Sigmoid colon (tissue), 7 donors: Measurements from ENCODE around the gene DNAH10. TPM values are rescaled to one million over a fixed set of nuclear protein-coding genes. Genes with fewer than 3 reads are reported as not detected.

Experiments used
- DNase-seq: peaks from one replicate; pipeline ENCODE4 v3.0.0-alpha.2; 2019
- H3K27ac ChIP-seq, 4 donors: fragments of 200-600 bp; sonication (generic); one replicate each; pipeline ENCODE4 v1.5.1; 2016 to 2019; ENCODE audit warnings: mild to moderate bottlenecking in 1 of 4
- H3K27me3 ChIP-seq, 3 donors: fragments of 200-600 bp; sonication (generic); one replicate each; pipeline ENCODE4 v1.5.1; 2019; ENCODE audit warnings: mild to moderate bottlenecking in 1 of 3
- H3K36me3 ChIP-seq, 4 donors: fragments of 200-600 bp; sonication (generic); one replicate each; pipeline ENCODE4 v1.5.1; 2016 to 2019
- H3K4me1 ChIP-seq, 4 donors: fragments of 200-600 bp; sonication (generic); one replicate each; pipeline ENCODE4 v1.5.1; 2017 to 2019
- H3K4me3 ChIP-seq, 4 donors: fragments of 200-600 bp; sonication (generic); one replicate each; pipeline ENCODE4 v1.5.1; 2017 to 2019; ENCODE audit warnings: mild to moderate bottlenecking in 2 of 4, moderate library complexity in 1 of 4
- H3K9me3 ChIP-seq, 4 donors: fragments of 200-600 bp in 3 of 4; sonication (generic) in 3 of 4; one replicate each; pipeline versions ENCODE4 v1.5.1 to v1.6.1; 2013 to 2019
- EP300 ChIP-seq, 4 donors: sonication (generic); formaldehyde crosslinking; IDR thresholded peaks; one replicate each; pipeline ENCODE4 v1.6.1; 2017; ENCODE audit warnings: antibody characterized with exemption in 4 of 4
- POLR2A ChIP-seq, 2 donors: fragments of 450-650 bp; IDR thresholded peaks; one replicate each; pipeline ENCODE4 v1.6.1; 2016; ENCODE audit warnings: antibody characterized with exemption in 2 of 2, mild to moderate bottlenecking in 2 of 2, moderate library complexity in 2 of 2
- POLR2AphosphoS5 ChIP-seq, 4 donors: sonication (generic); formaldehyde crosslinking; IDR thresholded peaks; one replicate each; pipeline ENCODE4 v1.6.1; 2017; ENCODE audit warnings: antibody characterized with exemption in 4 of 4
- WGBS, 2 donors: extraction: QIAGEN DNeasy Blood & Tissue Kit; methylation state at CpG; one replicate each; pipeline ENCODE4 v1.1.7; 2013; 5-methylcytosine and 5-hydroxymethylcytosine counted together
- intact Hi-C: fragments of 100-400 bp; cut with DNase I; formaldehyde crosslinking; loops from one replicate; pipeline ENCODE4 v1.15.1; 2023
- polyA plus RNA-seq, 3 donors: library from polyadenylated mRNA; stranded (reverse); fragments of 200-250 nt; gene quantifications; one replicate each; pipeline ENCODE4 v1.2.3, GENCODE V29; 2013
- total RNA-seq, 4 donors: library from RNA; depleted of rRNA; stranded (reverse); fragments of >200 nt; gene quantifications; one replicate each; pipeline ENCODE4 v1.1.0, GENCODE V29; 2016
- TF ChIP-seq, protein P1 (sequence below), 4 experiments: fragments of 450-650 bp in 3 of 4; fragments of 200-600 bp in 1 of 4; IDR thresholded peaks; one replicate each; pipeline ENCODE4 v1.5.1; 2016 to 2019; ENCODE audit warnings: antibody characterized with exemption in 4 of 4, mild to moderate bottlenecking in 3 of 4, moderate library complexity in 2 of 4
- donor health status: healthy with polysubstance abuse.
- donor health status: Bipolar disorder and iron deficiency.
- donor health status: healthy.

The DNAH10 gene
- total and polyA plus RNA-seq, 7 donors = under 0.01 to 0.29 (median 0.16) TPM; not detected in 4

- no peaks in the 10 kb centered on the region for H3K9me3 ChIP-seq
- no peak overlapping the region for H3K4me3 ChIP-seq
- intact Hi-C loops = no loop called here
- WGBS, 2 donors = 73 to 74% methylated on average over 8 of the region's 8 CpGs
- no peaks in the 10 kb centered on the region for H3K4me1 ChIP-seq
- peaks cover 0 to 13% (median 4%) of the 10 kb centered on the region in 3 donors for H3K27me3 ChIP-seq
- H3K27ac ChIP-seq = no peak overlapping the region
- no peaks in the 10 kb centered on the region for H3K36me3 ChIP-seq
- TF ChIP-seq EP300 (IDR thresholded peaks at IDR 0.05) (no peak), POLR2AphosphoS5 (IDR thresholded peaks at IDR 0.05) (no peak), POLR2A (IDR thresholded peaks at IDR 0.05) (no peak)
- TF ChIP-seq, protein P1, sequence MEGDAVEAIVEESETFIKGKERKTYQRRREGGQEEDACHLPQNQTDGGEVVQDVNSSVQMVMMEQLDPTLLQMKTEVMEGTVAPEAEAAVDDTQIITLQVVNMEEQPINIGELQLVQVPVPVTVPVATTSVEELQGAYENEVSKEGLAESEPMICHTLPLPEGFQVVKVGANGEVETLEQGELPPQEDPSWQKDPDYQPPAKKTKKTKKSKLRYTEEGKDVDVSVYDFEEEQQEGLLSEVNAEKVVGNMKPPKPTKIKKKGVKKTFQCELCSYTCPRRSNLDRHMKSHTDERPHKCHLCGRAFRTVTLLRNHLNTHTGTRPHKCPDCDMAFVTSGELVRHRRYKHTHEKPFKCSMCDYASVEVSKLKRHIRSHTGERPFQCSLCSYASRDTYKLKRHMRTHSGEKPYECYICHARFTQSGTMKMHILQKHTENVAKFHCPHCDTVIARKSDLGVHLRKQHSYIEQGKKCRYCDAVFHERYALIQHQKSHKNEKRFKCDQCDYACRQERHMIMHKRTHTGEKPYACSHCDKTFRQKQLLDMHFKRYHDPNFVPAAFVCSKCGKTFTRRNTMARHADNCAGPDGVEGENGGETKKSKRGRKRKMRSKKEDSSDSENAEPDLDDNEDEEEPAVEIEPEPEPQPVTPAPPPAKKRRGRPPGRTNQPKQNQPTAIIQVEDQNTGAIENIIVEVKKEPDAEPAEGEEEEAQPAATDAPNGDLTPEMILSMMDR (IDR thresholded peaks at IDR 0.05) = no peak
- DNase-seq = peak; percentile 63
These were observed 134.7 kb downstream of the DNAH10 start for GRCh38 chr12:123896767-123897166.

DNA sequence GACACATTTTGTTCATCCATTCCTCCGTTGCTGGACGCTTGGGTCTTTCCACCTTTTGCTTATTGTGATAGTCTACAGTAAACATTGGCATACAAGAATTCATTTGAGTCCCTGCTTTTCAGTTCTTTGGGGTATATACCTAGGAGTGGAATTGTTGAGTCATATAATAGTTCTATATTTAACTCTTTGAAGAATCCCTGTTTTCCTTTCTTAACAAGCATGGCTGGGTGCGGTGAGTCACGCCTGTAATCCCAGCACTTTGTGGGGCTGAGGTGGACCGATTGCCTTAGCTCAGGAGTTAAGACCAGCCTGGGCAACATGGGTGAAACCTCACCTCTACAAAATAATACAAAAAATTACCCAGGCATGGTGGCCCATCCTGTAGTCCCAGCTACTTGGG lies 135.1 kb downstream of the DNAH10 start:
- TF ChIP-seq POLR2AphosphoS5 (IDR thresholded peaks at IDR 0.05) (no peak), POLR2A (IDR thresholded peaks at IDR 0.05) (no peak), EP300 (IDR thresholded peaks at IDR 0.05) (no peak)
- TF ChIP-seq, protein P1 (IDR thresholded peaks at IDR 0.05) = no peak
- 79 to 80% methylated on average over 5 of the region's 5 CpGs for WGBS, 2 donors
- no peak for DNase-seq

DNA sequence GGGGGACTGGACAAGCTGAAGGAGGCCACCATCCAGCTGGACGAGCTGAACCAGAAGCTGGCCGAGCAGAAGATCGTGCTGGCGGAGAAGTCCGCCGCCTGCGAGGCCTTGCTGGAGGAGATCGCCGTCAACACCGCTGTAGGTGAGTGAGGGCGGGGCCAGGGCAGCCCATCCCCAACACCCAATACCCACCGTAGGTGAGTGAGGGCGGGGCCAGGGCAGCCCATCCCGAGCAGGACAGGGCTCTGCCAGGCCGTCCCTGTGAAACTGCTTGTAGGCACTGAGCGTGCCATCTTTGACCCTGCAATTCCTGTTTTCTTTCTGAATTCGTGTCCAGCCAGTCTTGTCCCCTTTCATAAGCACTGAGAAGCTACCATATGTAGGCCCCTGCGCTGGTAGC lies 136.6 kb downstream of the DNAH10 start:
- DNase-seq = peak; percentile 30
- 88 to 90% methylated on average over 18 of the region's 18 CpGs for WGBS, 2 donors
- intact Hi-C loops = no loop called here
- Histone ChIP-seq H3K36me3 (no peaks in the 10 kb centered on the region), H3K9me3 (no peaks in the 10 kb centered on the region), H3K4me3 (no peak overlapping the region), H3K27me3 (peaks cover 0 to 16% (median 2%) of the 10 kb centered on the region in 3 donors), H3K27ac (no peak overlapping the region), H3K4me1 (no peaks in the 10 kb centered on the region)
- TF ChIP-seq POLR2AphosphoS5 (IDR thresholded peaks at IDR 0.05) (no peak), EP300 (IDR thresholded peaks at IDR 0.05) (no peak), POLR2A (IDR thresholded peaks at IDR 0.05) (no peak)
- TF ChIP-seq, protein P1 (IDR thresholded peaks at IDR 0.05) = no peak

More for the DNA sequence above, 135.1 kb downstream of the DNAH10 start:
- no peak overlapping the region for H3K4me3 ChIP-seq
- no peaks in the 10 kb centered on the region for H3K9me3 ChIP-seq
- H3K27ac ChIP-seq = no peak overlapping the region
- H3K36me3 ChIP-seq = no peaks in the 10 kb centered on the region
- H3K4me1 ChIP-seq = no peaks in the 10 kb centered on the region
- H3K27me3 ChIP-seq = peaks cover 0 to 16% (median 2%) of the 10 kb centered on the region in 3 donors
- intact Hi-C loops = no loop called here

DNA sequence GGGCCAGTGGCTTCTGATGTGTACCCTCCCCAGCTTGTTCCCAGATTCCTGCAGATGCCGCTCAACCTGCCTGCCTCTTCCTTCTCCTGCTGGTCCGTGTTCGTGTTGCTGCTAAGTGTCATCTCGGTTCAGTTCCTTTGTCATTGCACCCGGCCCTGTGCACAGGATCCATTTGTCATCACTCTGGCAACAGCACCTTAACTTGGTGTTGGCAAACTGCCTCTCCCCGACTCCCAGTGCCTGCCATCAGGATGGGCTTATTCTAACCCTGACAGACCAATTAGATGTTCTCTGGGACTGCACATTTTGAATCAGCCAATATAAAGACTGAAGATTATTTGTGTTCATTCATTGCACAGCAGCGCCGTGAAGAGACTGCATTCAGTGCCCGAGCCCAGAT lies 137.3 kb downstream of the DNAH10 start:
- intact Hi-C loops = no loop called here

More for the DNA sequence above, 137.3 kb downstream of the DNAH10 start:
- H3K36me3 ChIP-seq = no peaks in the 10 kb centered on the region
- 89 to 91% methylated on average over 9 of the region's 9 CpGs for WGBS, 2 donors
- H3K27ac ChIP-seq = no peak overlapping the region
- no peak for TF ChIP-seq POLR2A (IDR thresholded peaks at IDR 0.05)
- TF ChIP-seq EP300 (IDR thresholded peaks at IDR 0.05) = no peak
- no peak for TF ChIP-seq POLR2AphosphoS5 (IDR thresholded peaks at IDR 0.05)
- TF ChIP-seq, protein P1 (IDR thresholded peaks at IDR 0.05) = no peak
- H3K27me3 ChIP-seq = peaks cover 0 to 16% (median 2%) of the 10 kb centered on the region in 3 donors
- no peak for DNase-seq
- no peak overlapping the region for H3K4me3 ChIP-seq
- H3K9me3 ChIP-seq = no peaks in the 10 kb centered on the region
- no peaks in the 10 kb centered on the region for H3K4me1 ChIP-seq
